PFSK-1 (cell line): ENCODE data around the gene PCBP3.

Experiments used
- FOXP2 ChIP-seq: optimal IDR thresholded peaks from 2 replicates; pipeline ENCODE3; 2011; ENCODE audit warnings: borderline replicate concordance, control low read depth, inconsistent platforms; ENCODE audit not compliant: insufficient read depth; ENCODE audit errors: extremely low read length, extremely low read depth
- POLR2AphosphoS5 ChIP-seq: IDR thresholded peaks from 2 replicates; pipeline ENCODE4 v1.6.1; 2012; ENCODE audit warnings: low read depth, mild to moderate bottlenecking, control low read depth, low read length, moderate library complexity
- REST ChIP-seq, 2 experiments: IDR thresholded peaks; 2 replicates each; pipeline versions ENCODE4 v1.6.1 to v1.8.0; 2011 to 2012; ENCODE audit warnings: low read depth in 2 of 2, low read length in 2 of 2, control low read depth in 1 of 2, inconsistent platforms in 1 of 2, mild to moderate bottlenecking in 1 of 2, moderate library complexity in 1 of 2; ENCODE audit not compliant: insufficient read depth in 1 of 2
- SIN3A ChIP-seq: IDR thresholded peaks from 2 replicates; pipeline ENCODE4 v1.6.1; 2012; ENCODE audit warnings: mild to moderate bottlenecking, low read length, moderate library complexity, borderline replicate concordance; ENCODE audit not compliant: insufficient read depth
- TAF1 ChIP-seq: IDR thresholded peaks from 2 replicates; pipeline ENCODE4 v1.6.1; 2012; ENCODE audit warnings: low read length, control low read depth, borderline replicate concordance; ENCODE audit not compliant: insufficient read depth

The PCBP3 gene

GRCh38 chr21:45830720-45831366, 187.3 kb downstream of the PCBP3 start:
- TF ChIP-seq POLR2AphosphoS5, result no peak
- no peak for TF ChIP-seq TAF1
- no peak for TF ChIP-seq SIN3A
- TF ChIP-seq FOXP2, result no peak
- TF ChIP-seq REST (IDR thresholded peaks at IDR 0.05; ENCODE audit: insufficient read depth in 1 of 2, low read depth in 2 of 2, low read length in 2 of 2), result no peak

GRCh38 chr21:45831991-45832740, 188.6 kb downstream of the PCBP3 start:
- TF ChIP-seq REST (IDR thresholded peaks at IDR 0.05; ENCODE audit: insufficient read depth in 1 of 2, low read depth in 2 of 2, low read length in 2 of 2) (no peak), TAF1 (no peak), FOXP2 (no peak), SIN3A (no peak), POLR2AphosphoS5 (no peak)

GRCh38 chr21:45833414-45833813, 189.9 kb downstream of the PCBP3 start:
- TF ChIP-seq REST (IDR thresholded peaks at IDR 0.05; ENCODE audit: insufficient read depth in 1 of 2, low read depth in 2 of 2, low read length in 2 of 2) (no peak), FOXP2 (no peak), TAF1 (no peak), POLR2AphosphoS5 (no peak)

- TF ChIP-seq SIN3A (no peak), POLR2AphosphoS5 (no peak), REST (IDR thresholded peaks at IDR 0.05; ENCODE audit: insufficient read depth in 1 of 2, low read depth in 2 of 2, low read length in 2 of 2) (no peak), TAF1 (no peak), FOXP2 (no peak)
Measured at GRCh38 chr21:45834026-45834715, 190.6 kb downstream of the PCBP3 start.
